Endometrial microvascular endothelial cells (primary cell): ENCODE results near the gene BORCS5. TPM values are rescaled to one million over a fixed set of nuclear protein-coding genes. Genes with fewer than 3 reads are reported as not detected.
"Not testable (repeated sequence)": the region's sequence is repeated elsewhere in the genome, so short reads cannot be mapped to it uniquely, and the experiment has no call there.

Source experiments
- in situ Hi-C: cut with HindIII; loops from 2 replicates; pipeline ENCODE4 v1.10.0; 2017; ENCODE audit warnings: low sequenced_read_pairs, low pct_unique_long_range_greater_than_20kb; ENCODE audit errors: inconsistent ontology term
- total RNA-seq: library from RNA; depleted of rRNA; stranded (reverse); fragments of >200 nt; gene quantifications from one replicate; pipeline ENCODE4 v1.2.3, GENCODE V29; 2015; ENCODE audit errors: inconsistent ontology term

BORCS5 gene
- total RNA-seq, 1 donor from 2014 or later, result 11.3 TPM

GRCh38 chr12:12498210-12498609, 141.3 kb downstream of the BORCS5 start:
- in situ Hi-C loops, result no loop called here

- in situ Hi-C loops, result no loop called here
These were observed 143.2 kb downstream of the BORCS5 start for GRCh38 chr12:12499909-12500604.

- in situ Hi-C loops, result no loop called here
These were observed 144.2 kb downstream of the BORCS5 start for GRCh38 chr12:12501121-12501520.

GRCh38 chr12:12502130-12502814, 145.4 kb downstream of the BORCS5 start:
- in situ Hi-C loops, result not testable (repeated sequence)

- in situ Hi-C loops, result no loop called here
These were observed 145.9 kb downstream of the BORCS5 start for GRCh38 chr12:12502815-12503151.

- in situ Hi-C loops, result no loop called here
These were observed 146.7 kb downstream of the BORCS5 start for GRCh38 chr12:12503384-12504078.

GRCh38 chr12:12505544-12506495, 148.9 kb downstream of the BORCS5 start:
- in situ Hi-C loops, result no loop called here

- in situ Hi-C loops, result no loop called here
These were observed 149.6 kb downstream of the BORCS5 start for GRCh38 chr12:12506496-12506890.

- in situ Hi-C loops, result no loop called here
These were observed 150.2 kb downstream of the BORCS5 start for GRCh38 chr12:12507121-12507520.

GRCh38 chr12:12508612-12509011, 151.7 kb downstream of the BORCS5 start:
- in situ Hi-C loops, result no loop called here

- in situ Hi-C loops, result no loop called here
These were observed 153.3 kb downstream of the BORCS5 start for GRCh38 chr12:12510141-12510540.

GRCh38 chr12:12510551-12510950, 153.7 kb downstream of the BORCS5 start:
- in situ Hi-C loops, result no loop called here

GRCh38 chr12:12511021-12511783, 154.3 kb downstream of the BORCS5 start:
- in situ Hi-C loops, result no loop called here

GRCh38 chr12:12511895-12512711, 155.2 kb downstream of the BORCS5 start:
- in situ Hi-C loops, result no loop called here

GRCh38 chr12:12513416-12514006, 156.6 kb downstream of the BORCS5 start:
- in situ Hi-C loops, result no loop called here

GRCh38 chr12:12518464-12518845, 161.6 kb downstream of the BORCS5 start:
- in situ Hi-C loops, result no loop called here

GRCh38 chr12:12518919-12519318, 162.0 kb downstream of the BORCS5 start:
- in situ Hi-C loops, result no loop called here
